Activated CD4-positive, alpha-beta T cell treated with anti-CD3 and anti-CD28 coated beads for 24 hours (primary cell): ENCODE measurements around the gene SUMO3.

Experiments used
- DNase-seq, 2 donors: peaks; one replicate each; pipeline ENCODE4 v3.0.0-alpha.2; 2020; ENCODE audit warnings: low read depth in 2 of 2

The SUMO3 gene

GRCh38 chr21:44828362-44829056 lies 10.6 kb upstream of the SUMO3 start:
- DNase-seq: no peak

DNA sequence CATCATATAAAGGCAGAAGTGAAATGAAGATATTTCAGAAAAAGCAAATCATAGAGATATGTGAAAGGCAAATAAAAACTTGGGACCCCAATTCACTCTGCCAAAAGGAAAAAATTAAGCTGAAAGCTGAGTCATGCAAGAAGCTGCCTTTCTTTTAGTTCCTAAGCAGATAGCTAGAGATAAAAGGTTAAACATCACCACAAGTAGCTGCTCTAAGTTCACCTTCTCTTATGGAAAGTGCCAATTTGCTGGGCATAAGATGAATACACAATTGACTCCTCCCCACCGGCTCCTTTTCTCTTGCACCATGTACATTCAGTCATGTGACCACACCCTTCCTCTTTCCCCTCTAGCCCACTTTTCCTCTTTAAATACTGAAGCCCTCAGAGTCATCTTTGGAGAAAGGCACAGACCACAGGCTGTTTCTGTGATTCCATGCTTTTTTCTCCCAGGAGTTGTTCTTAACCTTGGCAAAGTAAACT lies 5.4 kb upstream of the SUMO3 start:
- DNase-seq: no peak

DNA sequence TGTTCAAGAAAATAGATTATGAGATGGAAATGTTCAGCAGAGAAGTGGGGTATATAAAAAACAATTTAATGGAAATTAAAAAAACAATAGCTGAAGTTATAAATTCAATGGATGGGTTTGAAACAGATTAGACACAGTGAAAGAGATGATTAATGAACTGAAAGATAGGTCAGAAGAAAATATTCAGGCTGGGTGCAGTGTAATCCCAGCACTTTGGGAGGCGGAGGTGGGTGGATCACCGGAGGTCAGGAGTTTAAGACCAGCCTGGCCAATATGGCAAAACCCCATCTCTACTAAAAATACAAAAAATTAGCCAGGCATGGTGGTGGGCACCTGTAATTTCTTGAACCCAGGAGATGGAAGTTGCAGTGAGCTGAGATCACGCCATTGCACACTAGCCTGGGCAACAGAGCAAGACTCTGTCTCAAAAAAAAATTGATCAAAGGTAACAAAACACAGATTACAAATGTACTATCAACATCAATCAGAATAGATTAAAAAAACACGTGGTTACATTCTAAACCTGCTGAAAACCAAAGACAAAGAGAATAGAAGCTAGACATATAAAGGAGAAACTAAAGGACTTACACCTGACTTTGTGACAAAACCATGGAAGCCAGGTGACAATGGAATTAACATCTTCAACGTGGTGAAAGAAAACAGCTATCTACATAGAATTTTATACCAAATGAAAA lies 4.8 kb upstream of the SUMO3 start:
- DNase-seq: no peak

DNA sequence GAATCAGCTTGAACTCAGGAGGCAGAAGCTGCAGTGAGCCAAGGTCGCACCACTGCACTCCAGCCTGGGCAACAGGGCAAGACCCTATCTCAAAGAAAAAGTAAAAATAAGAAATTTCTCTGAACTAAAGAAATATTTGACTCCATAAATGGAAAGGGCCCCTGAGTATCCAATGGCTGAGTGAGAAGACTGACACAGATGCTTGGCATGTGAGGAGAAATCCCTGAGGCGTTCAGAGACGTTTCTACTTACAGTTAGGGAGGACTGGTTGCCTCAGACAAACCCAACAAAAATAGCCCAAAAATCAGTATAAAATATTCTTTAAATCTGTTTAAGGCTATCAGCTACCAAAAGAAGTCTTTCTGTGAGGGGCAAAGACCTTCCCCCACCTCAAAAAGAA lies 3.0 kb upstream of the SUMO3 start:
- DNase-seq: no peak

DNA sequence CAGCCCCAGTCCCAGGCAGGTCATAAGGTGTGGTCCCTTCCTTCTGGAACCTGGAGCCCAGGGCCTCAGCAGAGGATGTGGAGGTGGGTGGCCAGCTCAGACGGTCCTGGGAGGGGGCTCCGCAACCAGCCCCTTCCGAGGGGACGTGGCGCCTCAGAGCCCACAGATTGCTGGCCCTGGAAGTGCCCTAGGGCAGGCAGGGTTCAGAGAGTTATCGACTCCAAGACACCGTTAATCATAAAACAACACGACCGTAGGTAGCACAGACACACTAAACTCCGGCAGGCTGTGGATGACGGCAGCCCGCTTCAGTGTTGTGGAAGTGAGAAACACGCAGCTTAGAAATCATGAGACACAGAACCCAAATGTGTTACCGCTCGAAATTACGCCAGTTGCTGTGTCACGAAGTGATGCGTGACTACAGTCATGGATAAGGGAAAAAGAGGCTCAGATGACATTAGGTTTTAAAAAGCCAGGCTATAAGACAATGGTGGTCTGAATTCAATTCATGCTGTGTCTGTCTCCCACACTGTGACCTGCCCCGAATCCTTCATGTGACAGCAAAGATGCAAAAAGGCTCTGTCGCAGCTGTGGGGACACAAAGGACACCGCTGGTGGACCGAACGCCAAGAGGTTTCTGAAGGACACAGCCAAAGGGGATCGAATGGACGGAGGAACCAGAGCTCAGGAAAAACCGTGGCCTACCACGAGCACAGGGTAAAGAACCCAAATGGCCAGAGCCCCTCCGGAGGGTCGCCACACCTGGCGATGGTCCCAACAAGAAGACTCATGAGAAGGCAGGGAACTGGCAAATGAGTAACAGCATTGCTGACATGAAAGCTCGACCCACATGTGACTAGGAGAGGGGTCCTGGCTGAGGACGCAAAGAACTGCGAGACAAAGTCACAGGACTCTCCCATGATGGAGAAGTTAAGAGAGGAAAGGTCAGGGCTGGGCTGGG lies 1.7 kb upstream of the SUMO3 start:
- no peak for DNase-seq

DNA sequence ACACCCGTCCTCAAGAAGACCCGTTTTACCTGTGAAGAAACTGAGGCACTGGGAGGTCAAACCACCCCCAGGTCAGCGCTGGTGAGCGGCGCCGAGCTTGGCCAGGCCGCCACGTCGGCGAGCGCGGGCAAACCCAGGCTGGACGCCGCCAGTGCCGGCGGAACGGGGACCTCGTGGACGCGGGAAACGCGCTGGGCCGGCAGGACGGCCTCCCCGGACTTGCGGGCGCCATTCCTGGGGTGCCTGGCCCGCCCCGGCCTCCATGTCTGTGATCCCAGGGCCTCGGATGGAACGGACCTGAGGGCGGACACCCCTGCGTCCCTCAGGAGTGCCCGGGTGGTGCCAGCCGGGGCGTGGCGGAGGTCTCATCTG lies 764 bp upstream of the SUMO3 start:
- DNase-seq: no peak

- DNase-seq: peak; percentile 89 to 92
Observed at GRCh38 chr21:44817506-44817880, 369 bp downstream of the SUMO3 start.

GRCh38 chr21:44816761-44817505 lies 929 bp downstream of the SUMO3 start:
- no peak for DNase-seq

GRCh38 chr21:44815852-44816628 lies 1.8 kb downstream of the SUMO3 start:
- no peak for DNase-seq

DNA sequence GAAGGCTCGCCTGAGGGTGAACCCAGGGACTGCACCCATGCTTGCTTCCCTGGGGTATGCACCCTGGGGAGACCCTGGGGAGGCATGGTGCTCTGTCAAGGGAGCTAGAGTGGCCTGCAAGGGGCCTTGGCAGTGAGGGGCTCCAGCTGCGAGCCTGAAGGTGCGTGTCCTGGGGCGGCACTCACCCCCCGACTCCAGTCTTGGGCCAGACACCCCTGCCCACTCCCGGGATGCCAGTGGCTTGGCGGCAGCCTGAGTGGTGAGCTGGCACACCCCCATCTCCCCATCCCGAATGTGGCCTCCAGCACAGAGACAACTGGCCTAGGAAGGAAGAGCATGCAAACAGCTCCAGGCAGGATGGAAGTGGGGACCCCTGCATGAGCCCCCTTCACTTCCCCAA lies 2.6 kb downstream of the SUMO3 start:
- DNase-seq: no peak

DNA sequence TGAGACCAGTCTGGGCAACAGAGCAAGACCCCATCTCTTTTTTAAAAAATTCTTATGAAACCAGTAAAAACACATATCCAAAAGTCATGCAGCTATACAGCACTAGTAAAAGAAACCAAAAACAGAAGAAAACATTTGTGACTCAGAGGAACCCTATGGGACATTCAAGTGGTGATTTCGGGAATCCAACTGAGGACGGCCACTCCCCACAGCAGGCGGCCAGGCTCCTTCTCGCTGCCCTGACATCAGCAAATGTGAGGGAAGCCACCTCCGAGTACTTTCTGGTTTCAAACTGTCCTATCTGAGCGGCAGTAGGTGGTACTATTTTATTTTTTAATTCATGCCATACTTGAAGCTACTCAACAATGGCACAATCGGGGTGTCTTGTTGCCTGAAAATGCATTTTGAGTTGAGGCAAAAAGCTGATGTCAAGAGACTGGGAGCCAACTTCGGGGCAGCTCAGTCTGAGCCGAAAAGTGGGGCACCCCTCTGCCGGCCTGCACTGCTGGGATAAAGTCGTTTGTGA lies 3.3 kb downstream of the SUMO3 start:
- DNase-seq: no peak

DNA sequence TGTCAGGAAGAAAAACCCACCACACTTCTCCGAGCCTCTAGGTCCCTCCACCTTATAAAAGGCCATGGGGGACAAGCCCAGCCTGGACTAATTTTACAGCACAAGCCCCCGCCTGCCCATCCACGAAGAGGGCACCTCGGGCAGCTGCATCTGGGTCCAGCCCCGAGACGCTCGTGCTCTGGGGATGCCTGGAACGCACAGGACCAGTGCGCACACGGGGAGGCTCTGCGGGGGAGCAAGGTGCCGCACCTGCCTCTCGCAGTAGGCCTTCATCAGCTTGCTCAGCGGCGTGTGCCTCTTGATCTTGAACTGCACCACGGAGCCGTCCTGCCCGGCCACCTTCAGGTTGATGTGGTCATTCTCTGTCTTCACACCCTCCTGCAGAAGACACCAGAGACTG lies 4.1 kb downstream of the SUMO3 start:
- no peak for DNase-seq

DNA sequence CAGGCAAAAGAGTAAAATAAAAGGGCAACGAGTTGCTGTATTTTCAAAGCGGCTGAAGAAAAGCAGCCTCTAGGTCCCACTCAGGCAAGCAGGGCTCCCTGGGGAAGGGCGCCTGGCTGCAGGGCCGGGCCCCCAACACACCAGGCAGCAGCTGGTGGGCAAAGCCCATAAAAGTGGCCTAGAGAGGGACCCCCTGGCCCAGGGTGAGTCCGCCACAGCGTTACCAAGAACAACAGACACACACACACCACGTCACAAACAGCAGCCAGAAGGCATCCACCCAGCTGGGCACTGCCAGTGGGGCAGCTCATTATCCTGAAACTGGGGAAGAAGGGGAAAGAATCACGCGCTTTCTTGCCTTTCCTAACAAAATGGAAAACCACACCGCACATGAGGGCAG lies 4.7 kb downstream of the SUMO3 start:
- no peak for DNase-seq

DNA sequence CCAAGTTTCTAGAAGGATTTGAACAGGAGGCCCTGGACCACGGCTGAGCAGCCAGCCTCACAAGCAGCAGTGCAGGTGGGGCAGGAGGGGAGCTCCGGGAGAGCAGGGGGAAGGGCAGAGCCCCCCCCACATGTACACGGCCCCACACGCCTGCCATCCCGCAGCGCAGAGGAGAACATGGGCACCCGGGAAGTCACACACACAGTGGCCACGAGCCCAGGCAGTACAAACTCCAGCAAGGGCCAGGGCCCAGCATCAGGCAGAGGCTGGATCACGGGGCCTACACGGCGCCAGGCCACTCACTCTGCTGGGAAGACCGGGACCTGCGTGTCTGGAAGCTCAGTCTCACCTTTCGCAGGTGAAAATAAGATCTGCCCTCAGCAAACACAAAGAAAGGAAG lies 5.2 kb downstream of the SUMO3 start:
- DNase-seq: no peak

- DNase-seq: no peak
Observed at GRCh38 chr21:44810779-44811178, 7.1 kb downstream of the SUMO3 start.

GRCh38 chr21:44805859-44806258 lies 12.0 kb downstream of the SUMO3 start:
- DNase-seq: no peak

DNA sequence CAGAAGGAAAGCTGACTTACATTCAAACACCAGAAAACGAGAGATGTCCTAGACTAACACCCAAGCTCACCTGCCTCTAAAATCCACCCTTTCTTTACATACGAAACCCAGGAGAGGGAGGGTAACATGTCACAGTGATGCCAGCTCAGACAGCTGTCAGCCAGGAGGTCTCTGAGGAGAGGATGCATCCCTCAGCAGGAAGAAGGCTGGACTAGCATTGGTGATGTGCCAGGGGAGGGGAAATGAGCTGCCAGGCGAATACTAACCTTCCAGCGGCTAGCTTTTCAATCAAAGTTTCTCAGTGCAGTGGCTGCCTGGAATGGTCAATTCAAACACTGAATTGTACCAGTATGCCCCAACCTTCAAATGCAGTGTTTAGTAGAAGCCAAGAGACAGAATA lies 12.6 kb downstream of the SUMO3 start:
- DNase-seq: no peak

- no peak for DNase-seq
Observed at GRCh38 chr21:44804762-44805161, 13.1 kb downstream of the SUMO3 start.

DNA sequence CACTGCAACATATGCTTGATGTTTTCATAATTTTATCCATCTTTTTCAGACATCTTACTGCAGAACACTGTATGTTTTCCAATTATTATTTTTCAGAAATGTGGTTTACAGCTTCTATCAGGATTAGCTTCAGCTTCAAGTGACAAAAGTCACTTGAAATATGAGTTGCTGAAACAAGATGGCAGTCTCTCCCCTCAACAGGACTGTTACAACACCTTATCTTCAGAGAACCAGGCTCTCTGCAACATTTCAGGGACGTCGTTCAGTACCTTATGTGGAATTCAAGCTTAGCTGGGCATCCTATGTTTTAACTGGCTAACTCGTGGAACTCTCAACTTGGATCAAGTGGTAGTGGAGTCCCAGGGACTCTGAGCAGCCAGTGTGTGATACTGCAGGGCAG lies 14.2 kb downstream of the SUMO3 start:
- DNase-seq: no peak

DNA sequence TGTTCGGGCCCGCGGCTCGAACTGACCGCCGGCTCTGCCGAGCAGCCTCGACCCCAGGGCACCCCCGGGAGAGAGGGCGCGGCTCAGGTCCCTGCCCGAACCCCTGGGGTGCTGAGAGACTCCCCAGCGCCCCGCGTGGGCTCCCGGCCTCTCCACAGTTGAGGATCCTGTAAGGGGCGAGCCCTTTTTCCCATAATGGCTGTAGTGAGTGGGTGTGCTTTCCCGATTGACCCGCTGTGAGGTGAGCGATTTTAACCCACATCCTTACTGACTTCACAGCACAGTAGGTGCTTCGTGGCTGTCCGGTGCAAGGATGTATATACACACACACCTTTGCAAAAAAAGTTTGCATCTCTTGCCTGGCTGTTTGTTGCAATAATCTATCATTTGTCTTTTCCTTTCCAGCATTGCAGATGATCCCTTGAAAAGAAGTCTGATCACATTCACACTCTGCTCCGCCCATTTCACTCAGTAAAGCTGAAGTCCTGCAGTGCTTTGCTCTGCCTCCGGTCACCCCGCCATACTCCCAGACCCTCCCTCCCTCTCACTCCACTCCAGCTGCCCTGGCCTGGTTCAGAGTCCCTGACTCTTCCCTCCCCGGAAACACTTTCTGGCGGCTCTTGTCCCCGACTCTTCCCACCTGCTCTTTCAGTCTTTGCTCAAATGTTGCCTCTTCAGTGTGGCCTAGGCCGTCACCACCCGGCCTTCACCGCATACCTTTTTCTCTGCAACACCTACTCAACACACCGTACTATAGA lies 15.3 kb downstream of the SUMO3 start:
- DNase-seq: no peak
